Gastrocnemius medialis (tissue), 4 donors: ENCODE results near the gene HIPK4. TPM values are rescaled to one million over a fixed set of nuclear protein-coding genes. Genes with fewer than 3 reads are reported as not detected.
"Not testable (repeated sequence)": the region's sequence is repeated elsewhere in the genome, so short reads cannot be mapped to it uniquely, and the experiment has no call there.

Experiments
- ATAC-seq, 2 donors: fragments of 150-250 bp; one replicate each; pipeline ENCODE4 v1.9.1; 2016
- DNase-seq, 2 donors: peaks; one replicate each; pipeline ENCODE4 v3.0.0-alpha.2; 2019
- H3K27ac ChIP-seq, 4 donors: fragments of 200-600 bp; sonication (generic); 1 replicate in 1 of 4; 2 replicates in 3 of 4; pipeline ENCODE4 v1.5.1; 2016 to 2018; ENCODE audit warnings: mild to moderate bottlenecking in 2 of 4, moderate library complexity in 1 of 4
- H3K27me3 ChIP-seq, 3 donors: fragments of 200-600 bp; sonication (generic) in 2 of 3; 1 replicate in 1 of 3; 2 replicates in 2 of 3; pipeline versions ENCODE4 v1.5.1 to v1.6.0; 2016 to 2019; ENCODE audit warnings: mild to moderate bottlenecking in 1 of 3, moderate library complexity in 1 of 3
- H3K36me3 ChIP-seq, 2 donors: fragments of 200-600 bp; sonication (generic) in 1 of 2; one replicate each; pipeline ENCODE4 v1.5.1; 2017 to 2018
- H3K4me1 ChIP-seq, 2 donors: fragments of 200-600 bp; sonication (generic) in 1 of 2; one replicate each; pipeline ENCODE4 v1.5.1; 2016 to 2017; ENCODE audit warnings: mild to moderate bottlenecking in 2 of 2
- H3K4me3 ChIP-seq, 4 donors: fragments of 200-600 bp; sonication (generic) in 3 of 4; 1 replicate in 1 of 4; 2 replicates in 3 of 4; pipeline ENCODE4 v1.5.1; 2016 to 2019; ENCODE audit warnings: mild to moderate bottlenecking in 2 of 4
- H3K9me3 ChIP-seq, 3 donors: fragments of 200-600 bp; sonication (generic) in 2 of 3; 1 replicate in 1 of 3; 2 replicates in 2 of 3; pipeline ENCODE4 v1.5.1; 2016 to 2019
- CTCF ChIP-seq, 5 experiments: fragments of 450-650 bp in 3 of 5; fragments of 200-600 bp in 2 of 5; sonication (generic) in 2 of 5; IDR thresholded peaks in 4 of 5; conservative IDR thresholded peaks in 1 of 5; 1 replicate in 4 of 5; 2 replicates in 1 of 5; pipeline ENCODE4 v1.5.1; 2016 to 2019; ENCODE audit warnings: antibody characterized with exemption in 5 of 5, mild to moderate bottlenecking in 3 of 5, moderate library complexity in 3 of 5
- POLR2A ChIP-seq, 2 donors: fragments of 450-650 bp; IDR thresholded peaks; one replicate each; pipeline ENCODE4 v1.6.1; 2017; ENCODE audit warnings: antibody characterized with exemption in 2 of 2, mild to moderate bottlenecking in 2 of 2, moderate library complexity in 2 of 2
- in situ Hi-C, 4 donors: fragments of 200-750 bp; cut with MboI; loops; one replicate each; pipeline versions ENCODE4 v1.15.0 to v1.8.0; 2017; ENCODE audit warnings: low sequenced_read_pairs in 4 of 4
- intact Hi-C: fragments of 100-400 bp; cut with DNase I; formaldehyde crosslinking; loops from one replicate; pipeline ENCODE4 v1.15.1; 2023; ENCODE audit warnings: low total_unique reads
- total RNA-seq, 4 donors: library from RNA; depleted of rRNA; stranded (reverse); fragments of >200 nt; gene quantifications; one replicate each; pipeline versions ENCODE4 v1.1.0 to v1.2.3, GENCODE V29; 2016

The HIPK4 gene
- total RNA-seq, 4 donors from 2014 or later: 0.20 to 0.39 TPM; not detected in 2

GRCh38 chr19:40337594-40337993, 52.4 kb downstream of the HIPK4 start:
- H3K4me1 ChIP-seq: peaks cover 20 to 29% of the 10 kb centered on the region in 2 donors
- H3K4me3 ChIP-seq: no peak overlapping the region
- DNase-seq (no peak), ATAC-seq (no peak)
- TF ChIP-seq POLR2A (IDR thresholded peaks at IDR 0.05) (no peak), CTCF (IDR thresholded peaks at IDR 0.05 in 4 of 5, conservative IDR thresholded peaks at IDR 0.05 in 1 of 5) (no peak)
- peak overlapping the region in 2 of 4 donors; percentile 8 to 28 for H3K27ac ChIP-seq
- intact Hi-C loops (no loop called here), in situ Hi-C loops (no loop called here)
- no peaks in the 10 kb centered on the region for H3K27me3 ChIP-seq
- no peaks in the 10 kb centered on the region for H3K9me3 ChIP-seq
- H3K36me3 ChIP-seq: peaks cover 0 to 55% of the 10 kb centered on the region in 2 donors

- intact Hi-C loops (no loop called here), in situ Hi-C loops (no loop called here)
- ATAC-seq: no peak
- Histone ChIP-seq H3K9me3 (no peaks in the 10 kb centered on the region), H3K4me1 (peaks cover 16 to 24% of the 10 kb centered on the region in 2 donors), H3K36me3 (peaks cover 0 to 59% of the 10 kb centered on the region in 2 donors), H3K27me3 (no peaks in the 10 kb centered on the region), H3K4me3 (no peak overlapping the region), H3K27ac (no peak overlapping the region)
- no peak for TF ChIP-seq POLR2A (IDR thresholded peaks at IDR 0.05)
- TF ChIP-seq CTCF (IDR thresholded peaks at IDR 0.05 in 4 of 5, conservative IDR thresholded peaks at IDR 0.05 in 1 of 5): no peak
- DNase-seq: no peak
Observed at GRCh38 chr19:40337107-40337506, 52.9 kb downstream of the HIPK4 start.

- in situ Hi-C loops: no loop called here
- H3K27me3 ChIP-seq: no peaks in the 10 kb centered on the region
- no peak overlapping the region for H3K27ac ChIP-seq
- intact Hi-C loops: no loop called here
- ATAC-seq: no peak
- peaks cover 12 to 22% of the 10 kb centered on the region in 2 donors for H3K4me1 ChIP-seq
- no peak overlapping the region for H3K4me3 ChIP-seq
- H3K9me3 ChIP-seq: no peaks in the 10 kb centered on the region
- TF ChIP-seq POLR2A (IDR thresholded peaks at IDR 0.05) (no peak), CTCF (IDR thresholded peaks at IDR 0.05 in 4 of 5, conservative IDR thresholded peaks at IDR 0.05 in 1 of 5) (no peak)
- H3K36me3 ChIP-seq: peaks cover 0 to 65% of the 10 kb centered on the region in 2 donors
- DNase-seq: no peak
Observed at GRCh38 chr19:40336601-40336900, 53.4 kb downstream of the HIPK4 start.

- in situ Hi-C loops (no loop called here), intact Hi-C loops (no loop called here)
- ATAC-seq (no peak), DNase-seq (no peak)
- Histone ChIP-seq H3K9me3 (no peaks in the 10 kb centered on the region), H3K27ac (no peak overlapping the region), H3K27me3 (no peaks in the 10 kb centered on the region), H3K4me3 (no peak overlapping the region), H3K4me1 (peaks cover 7 to 17% of the 10 kb centered on the region in 2 donors), H3K36me3 (peaks cover 4 to 70% of the 10 kb centered on the region in 2 donors)
- TF ChIP-seq POLR2A (IDR thresholded peaks at IDR 0.05) (no peak), CTCF (IDR thresholded peaks at IDR 0.05 in 4 of 5, conservative IDR thresholded peaks at IDR 0.05 in 1 of 5) (no peak)
Observed at GRCh38 chr19:40335855-40336600, 54.0 kb downstream of the HIPK4 start.

GRCh38 chr19:40335101-40335500, 54.9 kb downstream of the HIPK4 start:
- Histone ChIP-seq H3K36me3 (peaks cover 4 to 78% of the 10 kb centered on the region in 2 donors), H3K27me3 (no peaks in the 10 kb centered on the region), H3K4me1 (peaks cover 0 to 8% of the 10 kb centered on the region in 2 donors), H3K9me3 (no peaks in the 10 kb centered on the region), H3K27ac (no peak overlapping the region), H3K4me3 (no peak overlapping the region)
- DNase-seq (no peak), ATAC-seq (no peak)
- TF ChIP-seq CTCF (IDR thresholded peaks at IDR 0.05 in 4 of 5, conservative IDR thresholded peaks at IDR 0.05 in 1 of 5) (no peak), POLR2A (IDR thresholded peaks at IDR 0.05) (no peak)
- intact Hi-C loops (no loop called here), in situ Hi-C loops (no loop called here)

- ATAC-seq, DNase-seq, H3K4me3 ChIP-seq, intact Hi-C loops, H3K9me3 ChIP-seq, H3K27me3 ChIP-seq, in situ Hi-C loops, H3K4me1 ChIP-seq, H3K27ac ChIP-seq: not testable (repeated sequence)
- peaks cover 4 to 82% of the 10 kb centered on the region in 2 donors for H3K36me3 ChIP-seq
Observed at GRCh38 chr19:40333083-40333482, 56.9 kb downstream of the HIPK4 start.
